WTC11 (cell line): ENCODE results near the gene CREB3L4. TPM values are rescaled to one million over a fixed set of nuclear protein-coding genes. Genes with fewer than 3 reads are reported as not detected.

Source experiments
- ATAC-seq: fragments of 200-7000 bp; cut with Tn5 transposase; 2 replicates; pipeline ENCODE4 v1.10.0; 2021; ENCODE audit warnings: mild to moderate bottlenecking, moderate library complexity
- CTCF ChIA-PET: fragments of 300-600 bp; sonication (Branson Sonifier 250); formaldehyde crosslinking; loops from one replicate; lab custom pipeline; 2021; ENCODE audit warnings: antibody characterized with exemption; lab: Charles Lee
- POLR2A ChIA-PET: fragments of 350-600 bp; sonication (Branson Sonifier 250); formaldehyde crosslinking; loops from one replicate; lab custom pipeline; 2021; ENCODE audit warnings: antibody characterized with exemption; lab: Charles Lee
- DNase-seq: peaks from one replicate; pipeline ENCODE4 v3.0.0; 2021; ENCODE audit warnings: low spot score
- H3K27ac Mint-ChIP-seq: 2 replicates; pipeline ENCODE4 v1.8.0; 2021; ENCODE audit warnings: mixed read lengths
- H3K27me3 Mint-ChIP-seq: 2 replicates; pipeline ENCODE4 v1.8.0; 2021; ENCODE audit warnings: low read depth, mild to moderate bottlenecking, moderate library complexity, mixed read lengths
- H3K36me3 Mint-ChIP-seq: 2 replicates; pipeline ENCODE4 v1.8.0; 2021; ENCODE audit warnings: mixed read lengths
- H3K4me1 Mint-ChIP-seq: 2 replicates; pipeline ENCODE4 v1.8.0; 2022; ENCODE audit warnings: mixed read lengths
- H3K4me3 Mint-ChIP-seq: 2 replicates; pipeline ENCODE4 v1.8.0; 2021; ENCODE audit warnings: mild to moderate bottlenecking, moderate library complexity, mixed read lengths
- H3K9me3 Mint-ChIP-seq: 2 replicates; pipeline ENCODE4 v1.8.0; 2021; ENCODE audit warnings: mixed read lengths
- CDX4 ChIP-seq: fragments of 250-450 bp; sonication (Bioruptor Pico); IDR thresholded peaks from 2 replicates; pipeline ENCODE4 v1.9.0; 2021; ENCODE audit warnings: moderate library complexity, mild to moderate bottlenecking, inconsistent platforms, borderline replicate concordance
- CREM ChIP-seq: sonication (generic); formaldehyde crosslinking; IDR thresholded peaks from 2 replicates; pipeline ENCODE4 v1.8.1; 2022; ENCODE audit warnings: mild to moderate bottlenecking, missing genetic modification reagents, moderate library complexity
- E2F1 ChIP-seq: sonication (generic); formaldehyde crosslinking; IDR thresholded peaks from 2 replicates; pipeline ENCODE4 v1.8.0; 2022; ENCODE audit warnings: mild to moderate bottlenecking, missing genetic modification reagents
- E2F4 ChIP-seq: sonication (generic); formaldehyde crosslinking; IDR thresholded peaks from 2 replicates; pipeline ENCODE4 v1.8.1; 2022; ENCODE audit warnings: low read depth, mild to moderate bottlenecking, moderate library complexity, missing genetic modification reagents, borderline replicate concordance
- E2F5 ChIP-seq: sonication (generic); formaldehyde crosslinking; IDR thresholded peaks from 2 replicates; pipeline ENCODE4 v1.8.1; 2022; ENCODE audit warnings: mild to moderate bottlenecking, moderate library complexity, missing genetic modification reagents
- ERG ChIP-seq: fragments of 250-450 bp; sonication (Bioruptor Pico); IDR thresholded peaks from 2 replicates; pipeline ENCODE4 v1.8.0; 2021; ENCODE audit warnings: mild to moderate bottlenecking
- KAT7 ChIP-seq: sonication (generic); formaldehyde crosslinking; IDR thresholded peaks from 2 replicates; pipeline ENCODE4 v1.8.1; 2023; ENCODE audit warnings: missing genetic modification reagents, mild to moderate bottlenecking, borderline replicate concordance
- SP1 ChIP-seq: sonication (generic); formaldehyde crosslinking; conservative IDR thresholded peaks from 2 replicates; pipeline ENCODE4 v1.8.1; 2022; ENCODE audit warnings: missing genetic modification reagents
- TEAD1 ChIP-seq: sonication (generic); formaldehyde crosslinking; IDR thresholded peaks from 2 replicates; pipeline ENCODE4 v1.8.0; 2022; ENCODE audit warnings: mild to moderate bottlenecking, missing genetic modification reagents
- USF2 ChIP-seq: sonication (generic); formaldehyde crosslinking; IDR thresholded peaks from 2 replicates; pipeline ENCODE4 v1.8.1; 2023; ENCODE audit warnings: mild to moderate bottlenecking, missing genetic modification reagents, moderate library complexity
- ZMAT4 ChIP-seq: fragments of 250-450 bp; sonication (Bioruptor Pico); IDR thresholded peaks from 2 replicates; pipeline ENCODE4 v1.9.0; 2021; ENCODE audit warnings: mild to moderate bottlenecking
- ZNF138 ChIP-seq: sonication (generic); formaldehyde crosslinking; conservative IDR thresholded peaks from 2 replicates; pipeline ENCODE4 v1.8.1; 2022; ENCODE audit warnings: mild to moderate bottlenecking, moderate library complexity, missing genetic modification reagents
- ZNF219 ChIP-seq: sonication (generic); formaldehyde crosslinking; IDR thresholded peaks from 2 replicates; pipeline ENCODE4 v1.8.0; 2023; ENCODE audit warnings: missing genetic modification reagents, mild to moderate bottlenecking, borderline replicate concordance
- ZNF317 ChIP-seq: sonication (generic); formaldehyde crosslinking; IDR thresholded peaks from 2 replicates; pipeline ENCODE4 v1.8.1; 2023; ENCODE audit warnings: low read depth, mild to moderate bottlenecking, moderate library complexity, missing genetic modification reagents, borderline replicate concordance
- ZNF512 ChIP-seq: sonication (generic); formaldehyde crosslinking; IDR thresholded peaks from 2 replicates; pipeline ENCODE4 v1.8.1; 2022; ENCODE audit warnings: missing genetic modification reagents, borderline replicate concordance
- total RNA-seq: library from RNA; stranded (reverse); gene quantifications from 3 replicates; pipeline ENCODE4 v1.2.3, GENCODE V29; 2021

CREB3L4 gene
- total RNA-seq, 1 experiment from 2014 or later = 33.1 TPM

GRCh38 chr1:153985941-153986761 lies 18.4 kb downstream of the CREB3L4 start, which contains the start of gene RAB13:
Gene RAB13, minus strand, starts transcription at chr1:153986339. Its CDS starts 103 bp downstream, at chr1:153986236.
- Mint-ChIP-seq H3K4me3 (peak within 1 kb of the TSS; percentile 97), H3K36me3 (peaks cover 33% of the 10 kb centered on the region)
- DNase-seq (peak; percentile 82), ATAC-seq (peak; percentile 83)
- CTCF ChIA-PET = interaction anchor here (0.6 to 3.7 kb wide), 24 partner anchors 9 to 631 kb away, joined by 3 to 51 read pairs (median 6); partner anchors contain the start of genes CREB3L4, CRTC2, DENND4B and GATAD2B
- POLR2A ChIA-PET = interaction anchor here (0.6 to 2.9 kb wide), 6 partner anchors 9 to 194 kb away, joined by 3 to 31 read pairs (median 5); partner anchors contain the start of genes CREB3L4, DENND4B, JTB and SLC39A1
- 0 out of 2 replicates have a peak, but pooled peaks have one; percentile 11 for TF ChIP-seq TEAD1 (CRISPR knock-in tag)
- TF ChIP-seq SP1 = 0 out of 2 replicates have a peak, but pooled peaks have one; percentile 24
- TF ChIP-seq E2F5 (CRISPR knock-in tag) = no peak
- no peak for TF ChIP-seq E2F1 (CRISPR knock-in tag)
- TF ChIP-seq, all 79 proteins: peak for 2
- no peaks in the 10 kb centered on the region for H3K9me3 Mint-ChIP-seq
- no peaks in the 10 kb centered on the region for H3K27me3 Mint-ChIP-seq
- peaks cover 24% of the 10 kb centered on the region for H3K4me1 Mint-ChIP-seq
- H3K27ac Mint-ChIP-seq = peak within 1 kb of the TSS; percentile 95

- TF ChIP-seq E2F4 (no peak), ZNF219 (CRISPR knock-in tag) (no peak)
- TF ChIP-seq, all 79 proteins: peak for 0
- CTCF ChIA-PET = interaction anchor here (0.7 to 3.7 kb wide), 14 partner anchors 10 to 310 kb away, joined by 3 to 51 read pairs (median 6); partner anchors contain the start of genes CREB3L4, DENND4B, GATAD2B and JTB
- peaks cover 35% of the 10 kb centered on the region for H3K36me3 Mint-ChIP-seq
- no peak overlapping the region for H3K4me3 Mint-ChIP-seq
- peaks cover 39% of the 10 kb centered on the region for H3K4me1 Mint-ChIP-seq
- DNase-seq (no peak), ATAC-seq (no peak)
- POLR2A ChIA-PET = interaction anchor here (0.6 to 2.9 kb wide), 2 partner anchors 20 to 173 kb away, joined by 4 to 31 read pairs; partner anchors contain the start of gene CREB3L4
- H3K9me3 Mint-ChIP-seq = no peaks in the 10 kb centered on the region
- H3K27ac Mint-ChIP-seq = peak overlapping the region; percentile 95; the same call in 1 of the 2 replicates
- no peaks in the 10 kb centered on the region for H3K27me3 Mint-ChIP-seq
These were observed 19.9 kb downstream of the CREB3L4 start for GRCh38 chr1:153987621-153988020.

GRCh38 chr1:153990468-153991150 lies 22.9 kb downstream of the CREB3L4 start, which contains the start of gene RPS27:
Gene RPS27, plus strand, starts transcription at chr1:153990762. Its CDS starts 35 bp downstream, at chr1:153990797.
- POLR2A ChIA-PET = interaction anchor here (0.6 to 2.2 kb wide), 16 partner anchors 8 to 334 kb away, joined by 3 to 23 read pairs (median 3); partner anchors contain the start of genes CREB3L4, DENND4B, GATAD2B and JTB
- Mint-ChIP-seq H3K27ac (peak within 1 kb of the TSS; percentile 98), H3K27me3 (no peaks in the 10 kb centered on the region), H3K4me1 (peaks cover 29% of the 10 kb centered on the region), H3K9me3 (peaks cover 4% of the 10 kb centered on the region), H3K36me3 (peaks cover 47% of the 10 kb centered on the region), H3K4me3 (peak within 1 kb of the TSS; percentile 97)
- CTCF ChIA-PET = interaction anchor here (1.1 to 1.9 kb wide), 3 partner anchors 13 to 363 kb away, joined by 3 to 6 read pairs (median 6); partner anchors contain the start of genes CREB3L4, JTB and S100A13
- ATAC-seq (peak; percentile 38), DNase-seq (peak; percentile 83)
- TF ChIP-seq ERG (CRISPR knock-in tag) (no peak), ZMAT4 (CRISPR knock-in tag) (no peak; the same call in 1 of the 2 replicates), ZNF138 (CRISPR knock-in tag) (no peak), CDX4 (CRISPR knock-in tag) (no peak), ZNF512 (no peak), KAT7 (no peak), USF2 (CRISPR knock-in tag) (peak; percentile 22; the same call in 1 of the 2 replicates), CREM (CRISPR knock-in tag) (peak; percentile 93), ZNF317 (no peak)
